Body of pancreas (tissue), 4 donors: ENCODE measurements around the gene PEG3.

Experiments
- POLR2A ChIP-seq, 3 donors: fragments of 450-650 bp; IDR thresholded peaks; one replicate each; pipeline ENCODE4 v1.6.1; 2016; ENCODE audit warnings: antibody characterized with exemption in 3 of 3, mild to moderate bottlenecking in 2 of 3
- TF ChIP-seq, protein P1 (sequence below), 7 experiments: fragments of 450-650 bp in 4 of 7; fragments of 200-600 bp in 3 of 7; sonication (generic) in 3 of 7; IDR thresholded peaks; one replicate each; pipeline ENCODE4 v1.5.1; 2016 to 2019; ENCODE audit warnings: antibody characterized with exemption in 7 of 7

DNA sequence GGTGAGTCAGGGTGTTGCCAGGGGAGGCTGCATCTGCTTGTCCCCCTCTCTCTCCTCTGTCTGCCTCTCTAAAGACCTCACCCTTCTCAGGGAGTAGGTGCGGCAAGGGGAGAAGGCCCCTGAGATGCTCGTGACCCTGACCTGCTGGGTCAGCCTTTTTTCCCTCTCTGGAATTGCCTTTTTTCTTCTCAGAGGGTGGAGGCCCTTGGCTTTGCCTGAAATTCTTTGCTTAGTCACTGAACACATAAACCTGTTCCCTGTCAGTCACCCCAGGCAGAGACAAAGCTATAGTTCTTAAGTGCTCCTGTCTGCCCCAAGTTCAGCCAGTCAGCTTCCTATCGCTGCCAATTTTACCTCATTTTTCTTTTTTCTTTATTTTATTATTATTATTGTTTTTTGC lies 35.2 kb upstream of the PEG3 start:
- TF ChIP-seq, protein P1, sequence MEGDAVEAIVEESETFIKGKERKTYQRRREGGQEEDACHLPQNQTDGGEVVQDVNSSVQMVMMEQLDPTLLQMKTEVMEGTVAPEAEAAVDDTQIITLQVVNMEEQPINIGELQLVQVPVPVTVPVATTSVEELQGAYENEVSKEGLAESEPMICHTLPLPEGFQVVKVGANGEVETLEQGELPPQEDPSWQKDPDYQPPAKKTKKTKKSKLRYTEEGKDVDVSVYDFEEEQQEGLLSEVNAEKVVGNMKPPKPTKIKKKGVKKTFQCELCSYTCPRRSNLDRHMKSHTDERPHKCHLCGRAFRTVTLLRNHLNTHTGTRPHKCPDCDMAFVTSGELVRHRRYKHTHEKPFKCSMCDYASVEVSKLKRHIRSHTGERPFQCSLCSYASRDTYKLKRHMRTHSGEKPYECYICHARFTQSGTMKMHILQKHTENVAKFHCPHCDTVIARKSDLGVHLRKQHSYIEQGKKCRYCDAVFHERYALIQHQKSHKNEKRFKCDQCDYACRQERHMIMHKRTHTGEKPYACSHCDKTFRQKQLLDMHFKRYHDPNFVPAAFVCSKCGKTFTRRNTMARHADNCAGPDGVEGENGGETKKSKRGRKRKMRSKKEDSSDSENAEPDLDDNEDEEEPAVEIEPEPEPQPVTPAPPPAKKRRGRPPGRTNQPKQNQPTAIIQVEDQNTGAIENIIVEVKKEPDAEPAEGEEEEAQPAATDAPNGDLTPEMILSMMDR (IDR thresholded peaks at IDR 0.05), result no peak
- TF ChIP-seq POLR2A (IDR thresholded peaks at IDR 0.05), result no peak
